ENCODE measurements around the gene LRRC38. TPM values are rescaled to one million over a fixed set of nuclear protein-coding genes. Genes with fewer than 3 reads are reported as not detected.

Gene LRRC38
- total RNA-seq, 2 donors from 2014 or later = not detected

- Histone ChIP-seq H3K27ac (no peak overlapping the region), H3K4me1 (no peaks in the 10 kb centered on the region), H3K27me3 (no peaks in the 10 kb centered on the region), H3K4me3 (no peak overlapping the region), H3K36me3 (no peaks in the 10 kb centered on the region), H3K9me3 (no peaks in the 10 kb centered on the region), H3K9ac (ENCODE audit: low read depth in 2 of 2, low read length in 2 of 2) (no peak overlapping the region)
- intact Hi-C loops (cut with DNase I) = no loop called here
- DNase-seq = no peak
- TF ChIP-seq CTCF (IDR thresholded peaks at IDR 0.05) = no peak
These were observed 18.6 kb downstream of the LRRC38 start for GRCh38 chr1:13495186-13495585.

GRCh38 chr1:13494712-13495111 is 19.1 kb downstream of the LRRC38 start:
- no peak overlapping the region for H3K27ac ChIP-seq
- no peak for DNase-seq
- H3K27me3 ChIP-seq = no peaks in the 10 kb centered on the region
- H3K4me3 ChIP-seq = no peak overlapping the region
- no peaks in the 10 kb centered on the region for H3K4me1 ChIP-seq
- no peak overlapping the region for H3K9ac ChIP-seq (ENCODE audit: low read depth in 2 of 2, low read length in 2 of 2)
- intact Hi-C loops (cut with DNase I) = no loop called here
- no peaks in the 10 kb centered on the region for H3K36me3 ChIP-seq
- TF ChIP-seq CTCF (IDR thresholded peaks at IDR 0.05) = no peak
- no peaks in the 10 kb centered on the region for H3K9me3 ChIP-seq

- H3K4me3 ChIP-seq = no peak overlapping the region
- no peak for TF ChIP-seq CTCF (IDR thresholded peaks at IDR 0.05)
- no peaks in the 10 kb centered on the region for H3K4me1 ChIP-seq
- no peaks in the 10 kb centered on the region for H3K36me3 ChIP-seq
- H3K27me3 ChIP-seq = no peaks in the 10 kb centered on the region
- no peaks in the 10 kb centered on the region for H3K9me3 ChIP-seq
- no peak for DNase-seq
- intact Hi-C loops (cut with DNase I) = no loop called here
- no peak overlapping the region for H3K27ac ChIP-seq
- no peak overlapping the region for H3K9ac ChIP-seq (ENCODE audit: low read depth in 2 of 2, low read length in 2 of 2)
These were observed 19.8 kb downstream of the LRRC38 start for GRCh38 chr1:13494025-13494424.

- no peak for TF ChIP-seq CTCF (IDR thresholded peaks at IDR 0.05)
- no peak overlapping the region for H3K27ac ChIP-seq
- no peaks in the 10 kb centered on the region for H3K9me3 ChIP-seq
- H3K4me1 ChIP-seq = no peaks in the 10 kb centered on the region
- H3K36me3 ChIP-seq = no peaks in the 10 kb centered on the region
- H3K9ac ChIP-seq (ENCODE audit: low read depth in 2 of 2, low read length in 2 of 2) = no peak overlapping the region
- no peak for DNase-seq
- intact Hi-C loops (cut with DNase I) = no loop called here
- H3K4me3 ChIP-seq = no peak overlapping the region
- no peaks in the 10 kb centered on the region for H3K27me3 ChIP-seq
These were observed 21.1 kb downstream of the LRRC38 start for GRCh38 chr1:13492711-13493110.

- DNase-seq = no peak
- no peak overlapping the region for H3K4me3 ChIP-seq
- H3K9ac ChIP-seq (ENCODE audit: low read depth in 2 of 2, low read length in 2 of 2) = no peak overlapping the region
- no peaks in the 10 kb centered on the region for H3K27me3 ChIP-seq
- no peaks in the 10 kb centered on the region for H3K9me3 ChIP-seq
- no peaks in the 10 kb centered on the region for H3K4me1 ChIP-seq
- H3K27ac ChIP-seq = no peak overlapping the region
- no peaks in the 10 kb centered on the region for H3K36me3 ChIP-seq
- intact Hi-C loops (cut with DNase I) = no loop called here
- TF ChIP-seq CTCF (IDR thresholded peaks at IDR 0.05) = no peak
These were observed 25.8 kb downstream of the LRRC38 start for GRCh38 chr1:13487957-13488356.

Data from colonic mucosa (tissue), 4 donors.